H1 (cell line): ENCODE measurements around the gene UNC13D. TPM values are rescaled to one million over a fixed set of nuclear protein-coding genes. Genes with fewer than 3 reads are reported as not detected.

Experiments used
- ATF2 ChIP-seq: IDR thresholded peaks from 2 replicates; pipeline ENCODE4 v1.6.1; 2012; ENCODE audit warnings: low read length, inconsistent platforms
- CHD7 ChIP-seq: fragments of 300-600 bp; sonication (generic); IDR thresholded peaks from 2 replicates; pipeline ENCODE4 v1.7.1; 2012; ENCODE audit warnings: low read length, moderate library complexity, mild to moderate bottlenecking, inconsistent platforms; ENCODE audit not compliant: insufficient replicate concordance
- GABPA ChIP-seq: IDR thresholded peaks from 2 replicates; pipeline ENCODE4 v1.6.1; 2011; ENCODE audit warnings: mild to moderate bottlenecking, low read length, moderate library complexity, borderline replicate concordance; ENCODE audit not compliant: insufficient read depth
- MAX ChIP-seq: IDR thresholded peaks from 2 replicates; pipeline ENCODE4 v1.6.1; 2012; ENCODE audit warnings: inconsistent platforms
- RBBP5 ChIP-seq: IDR thresholded peaks from 2 replicates; pipeline ENCODE4 v1.7.1; 2012; ENCODE audit warnings: low read depth, mild to moderate bottlenecking, inconsistent platforms, low read length, moderate library complexity, borderline replicate concordance
- SP4 ChIP-seq: IDR thresholded peaks from 2 replicates; pipeline ENCODE4 v1.6.1; 2012; ENCODE audit warnings: low read length, inconsistent platforms
- TBP ChIP-seq: IDR thresholded peaks from 2 replicates; pipeline ENCODE4 v1.6.1; 2011; ENCODE audit warnings: low read depth, low read length, improper control_type of control experiment
- polyA plus RNA-seq, 7 experiments: library from polyadenylated mRNA; depleted of rRNA in 3 of 7; stranded (reverse) in 5 of 7; unstranded in 2 of 7; fragments of >200 nt in 5 of 7; fragments of 200-250 nt in 2 of 7; gene quantifications; 1 replicate in 5 of 7; 2 replicates in 1 of 7; 4 replicates in 1 of 7; pipeline versions ENCODE4 v1.2.1 to v1.2.3, GENCODE V29; 2011 to 2013; ENCODE audit warnings: missing spikeins in 2 of 7, mixed read lengths in 2 of 7
- total RNA-seq: library from RNA; stranded (reverse); fragmentation: NEBNext Ultra II Directional; extraction: Animal tissue kit (Norgen Biotek cat#: 25700); gene quantifications from 2 replicates; pipeline ENCODE4 v1.2.1, GENCODE V29; 2021

UNC13D gene
- total and polyA plus RNA-seq, 2 of the 8 experiments (the other 6 are each of a cell fraction or from before 2014, with no cell fraction given): 3.6 to 8.4 TPM

- TF ChIP-seq ATF2 (no peak), GABPA (no peak), TBP (no peak), CHD7 (no peak), RBBP5 (no peak), SP4 (no peak), MAX (no peak)
Measured at GRCh38 chr17:75817571-75817970, 26.6 kb downstream of the UNC13D start (continued).
